GM23338 (cell line): ENCODE results near the gene STRN3. TPM values are rescaled to one million over a fixed set of nuclear protein-coding genes. Genes with fewer than 3 reads are reported as not detected.

Source experiments
- ATAC-seq: fragments of 200-7000 bp; cut with Tn5 transposase; 3 replicates; pipeline ENCODE4 v1.9.1; 2020
- DNase-seq: peaks from one replicate; pipeline ENCODE4 v3.0.0-alpha.2; 2015; ENCODE audit warnings: low spot score
- H2AFZ ChIP-seq: fragments of 200-600 bp; sonication (generic); 2 replicates; pipeline ENCODE4 v1.8.0; 2016; ENCODE audit warnings: antibody characterized with exemption, mild to moderate bottlenecking, moderate library complexity
- H3F3A ChIP-seq: fragments of 200-600 bp; sonication (generic); replicated peaks from 2 replicates; pipeline ENCODE4 v1.8.0; 2017; ENCODE audit warnings: antibody characterized with exemption, mixed run types, low read depth
- H3K27ac ChIP-seq: fragments of 200-600 bp; sonication (generic); 2 replicates; pipeline ENCODE4 v1.6.1; 2016; ENCODE audit warnings: low read depth
- H3K27me3 ChIP-seq: fragments of 200-600 bp; sonication (generic); 2 replicates; pipeline ENCODE4 v1.8.0; 2016; ENCODE audit warnings: mild to moderate bottlenecking, mixed run types, moderate library complexity; ENCODE audit not compliant: insufficient read depth
- H3K36me3 ChIP-seq: fragments of 200-600 bp; sonication (generic); 2 replicates; pipeline ENCODE4 v1.8.0; 2016; ENCODE audit warnings: mild to moderate bottlenecking; ENCODE audit not compliant: insufficient read depth
- H3K4me1 ChIP-seq: fragments of 200-600 bp; sonication (generic); 2 replicates; pipeline ENCODE4 v1.8.0; 2016; ENCODE audit warnings: mild to moderate bottlenecking, moderate library complexity; ENCODE audit not compliant: insufficient read depth
- H3K4me2 ChIP-seq: fragments of 200-600 bp; sonication (generic); 2 replicates; pipeline ENCODE4 v1.7.1; 2017; ENCODE audit warnings: mixed run types
- H3K4me3 ChIP-seq: fragments of 200-600 bp; sonication (generic); 2 replicates; pipeline ENCODE4 v1.6.1; 2016; ENCODE audit warnings: mixed run types
- H3K79me2 ChIP-seq: fragments of 200-600 bp; sonication (generic); replicated peaks from 2 replicates; pipeline ENCODE4 v1.8.0; 2017; ENCODE audit warnings: mild to moderate bottlenecking; ENCODE audit not compliant: insufficient read depth
- H3K9me2 ChIP-seq: fragments of 200-600 bp; sonication (generic); 2 replicates; pipeline ENCODE4 v1.8.0; 2017; ENCODE audit not compliant: insufficient read depth
- H4K20me1 ChIP-seq: fragments of 200-600 bp; sonication (generic); replicated peaks from 2 replicates; pipeline ENCODE4 v1.8.0; 2017; ENCODE audit warnings: mild to moderate bottlenecking; ENCODE audit not compliant: insufficient read depth
- H3K27ac Mint-ChIP-seq: 2 replicates; pipeline ENCODE4 v1.8.0; 2020; ENCODE audit warnings: inconsistent platforms, mild to moderate bottlenecking, moderate library complexity, mixed read lengths
- H3K27me3 Mint-ChIP-seq: 3 replicates; pipeline ENCODE4 v1.8.0; 2022; ENCODE audit warnings: low read depth, mild to moderate bottlenecking, moderate library complexity, mixed read lengths, inconsistent platforms; ENCODE audit not compliant: insufficient read depth, poor library complexity
- H3K36me3 Mint-ChIP-seq: 3 replicates; pipeline ENCODE4 v1.8.0; 2021; ENCODE audit warnings: low read depth, mild to moderate bottlenecking, inconsistent platforms, moderate library complexity, mixed read lengths
- H3K4me1 Mint-ChIP-seq: 3 replicates; pipeline ENCODE4 v1.8.0; 2020; ENCODE audit warnings: mild to moderate bottlenecking, inconsistent platforms, mixed read lengths
- H3K4me3 Mint-ChIP-seq: 3 replicates; pipeline ENCODE4 v1.8.0; 2021; ENCODE audit warnings: moderate library complexity, mild to moderate bottlenecking, inconsistent platforms, mixed read lengths
- H3K9me3 Mint-ChIP-seq: 3 replicates; pipeline ENCODE4 v1.8.0; 2020; ENCODE audit warnings: moderate library complexity, mild to moderate bottlenecking, inconsistent platforms, mixed read lengths
- CREB1 ChIP-seq: fragments of 250-450 bp; sonication (Bioruptor Pico); IDR thresholded peaks from 2 replicates; pipeline ENCODE4 v1.5.0; 2020; ENCODE audit warnings: low read depth, mild to moderate bottlenecking, moderate library complexity
- CTCF ChIP-seq, 2 experiments: fragments of 200-600 bp in 1 of 2; sonication (generic) in 1 of 2; conservative IDR thresholded peaks; 2 replicates each; pipeline versions ENCODE4 v1.5.1 to v1.6.1; 2016 to 2017; ENCODE audit warnings: antibody characterized with exemption in 2 of 2, low read depth in 2 of 2, mild to moderate bottlenecking in 2 of 2, moderate library complexity in 1 of 2
- ETS1 ChIP-seq: IDR thresholded peaks from 2 replicates; pipeline ENCODE4 v1.6.1; 2016; ENCODE audit warnings: antibody characterized with exemption
- EZH2 ChIP-seq: fragments of 200-600 bp; sonication (generic); IDR thresholded peaks from one replicate; pipeline ENCODE4 v1.8.0; 2017; ENCODE audit warnings: antibody characterized with exemption, mild to moderate bottlenecking, low read depth; ENCODE audit not compliant: unreplicated experiment
- JUNB ChIP-seq: IDR thresholded peaks from one replicate; pipeline ENCODE4 v1.6.1; 2016; ENCODE audit warnings: antibody characterized with exemption; ENCODE audit not compliant: unreplicated experiment
- NANOG ChIP-seq: IDR thresholded peaks from 2 replicates; pipeline ENCODE4 v1.6.1; 2016; ENCODE audit warnings: antibody characterized with exemption, borderline replicate concordance
- POLR2AphosphoS5 ChIP-seq: IDR thresholded peaks from 2 replicates; pipeline ENCODE4 v1.6.1; 2016; ENCODE audit warnings: antibody characterized with exemption, low read depth
- REST ChIP-seq: IDR thresholded peaks from one replicate; pipeline ENCODE4 v1.6.1; 2018; ENCODE audit warnings: antibody characterized with exemption; ENCODE audit not compliant: unreplicated experiment
- STAT1 ChIP-seq: IDR thresholded peaks from one replicate; pipeline ENCODE4 v1.6.1; 2016; ENCODE audit warnings: antibody characterized with exemption; ENCODE audit not compliant: unreplicated experiment
- ZNF331 ChIP-seq: fragments of 250-450 bp; sonication (Bioruptor Pico); IDR thresholded peaks from 2 replicates; pipeline ENCODE4 v1.5.0; 2020; ENCODE audit warnings: low read depth, mild to moderate bottlenecking, moderate library complexity
- polyA plus RNA-seq: library from polyadenylated mRNA; unstranded; fragments of >200 nt; fragmentation: Nextera tagmentation; extraction: Ambion mirVana; gene quantifications from 2 replicates; pipeline ENCODE4 v1.2.1, GENCODE V29; 2016
- total RNA-seq: library from RNA; depleted of rRNA; stranded (reverse); fragments of >200 nt; shearing (Covaris generic); gene quantifications from 2 replicates; pipeline ENCODE4 v1.2.3, GENCODE V29; 2014

Gene STRN3
- total and polyA plus RNA-seq, 2 experiments from 2014 or later: 35.0 to 40.6 TPM

GRCh38 chr14:31030469-31030868 is 4.3 kb upstream of the STRN3 start:
- peaks cover 4% of the 10 kb centered on the region for H3K27me3 Mint-ChIP-seq
- Histone ChIP-seq H2AFZ (no peak overlapping the region), H3K36me3 (no peaks in the 10 kb centered on the region), H3K27me3 (no peaks in the 10 kb centered on the region), H3K27ac (no peak overlapping the region), H3K4me2 (no peak overlapping the region), H3K4me1 (peaks cover 5% of the 10 kb centered on the region; the same call in 1 of the 2 replicates), H3K79me2 (peaks cover 48% of the 10 kb centered on the region), H3K4me3 (no peak overlapping the region), H3K9me2 (no peaks in the 10 kb centered on the region), H3F3A (peaks cover 11% of the 10 kb centered on the region), H4K20me1 (no peaks in the 10 kb centered on the region)
- DNase-seq (no peak), ATAC-seq (no peak)
- peaks cover 14% of the 10 kb centered on the region for H3K4me1 Mint-ChIP-seq
- H3K27ac Mint-ChIP-seq: no peak overlapping the region
- TF ChIP-seq NANOG: no peak
- TF ChIP-seq CREB1: no peak
- peak in 1 of 2 experiments; percentile 30; a peak in 1 of 4 replicates for TF ChIP-seq CTCF (conservative IDR thresholded peaks at IDR 0.05; ENCODE audit: low read depth in 2 of 2)
- no peak for TF ChIP-seq POLR2AphosphoS5
- H3K9me3 Mint-ChIP-seq: no peaks in the 10 kb centered on the region; the same call in 2 of the 3 replicates
- no peaks in the 10 kb centered on the region; the same call in 2 of the 3 replicates for H3K36me3 Mint-ChIP-seq
- no peak overlapping the region for H3K4me3 Mint-ChIP-seq

GRCh38 chr14:31029016-31029970 is 3.1 kb upstream of the STRN3 start:
- H4K20me1 ChIP-seq: peaks cover 7% of the 10 kb centered on the region
- DNase-seq (no peak), ATAC-seq (no peak)
- H3K4me1 ChIP-seq: peaks cover 12% of the 10 kb centered on the region
- peaks cover 11% of the 10 kb centered on the region for H3F3A ChIP-seq
- peaks cover 21% of the 10 kb centered on the region for H3K4me1 Mint-ChIP-seq
- no peak overlapping the region for H3K4me2 ChIP-seq
- no peak overlapping the region for H2AFZ ChIP-seq
- H3K27ac Mint-ChIP-seq: no peak overlapping the region
- peaks cover 60% of the 10 kb centered on the region for H3K79me2 ChIP-seq
- H3K36me3 Mint-ChIP-seq: no peaks in the 10 kb centered on the region; the same call in 2 of the 3 replicates
- H3K9me2 ChIP-seq: no peaks in the 10 kb centered on the region
- H3K27me3 ChIP-seq: no peaks in the 10 kb centered on the region
- H3K27ac ChIP-seq: no peak overlapping the region
- peaks cover 4% of the 10 kb centered on the region for H3K27me3 Mint-ChIP-seq
- H3K4me3 Mint-ChIP-seq: no peak overlapping the region
- no peaks in the 10 kb centered on the region for H3K36me3 ChIP-seq
- H3K9me3 Mint-ChIP-seq: no peaks in the 10 kb centered on the region; the same call in 2 of the 3 replicates
- H3K4me3 ChIP-seq: no peak overlapping the region
- TF ChIP-seq ZNF331 (CRISPR knock-in tag) (no peak), ETS1 (no peak), EZH2 (no peak), STAT1 (no peak), JUNB (no peak), POLR2AphosphoS5 (no peak), REST (no peak)
